Astrocyte of the cerebellum (primary cell): ENCODE data around the gene SPRED3.

Source experiments
- DNase-seq: peaks from one replicate; pipeline ENCODE4 v3.0.0-alpha.2; 2011; ENCODE audit warnings: low read depth
- H3K4me3 ChIP-seq: 2 replicates; pipeline ENCODE4 v1.5.1; 2011; ENCODE audit warnings: mild to moderate bottlenecking, low read depth, low read length, moderate library complexity
- CTCF ChIP-seq: IDR thresholded peaks from 2 replicates; pipeline ENCODE4 v1.5.1; 2012; ENCODE audit warnings: low read length, low read depth, moderate library complexity, mild to moderate bottlenecking; ENCODE audit errors: missing control alignments
- in situ Hi-C: cut with HindIII; loops from 2 replicates; pipeline ENCODE4 v1.10.0; 2017; ENCODE audit warnings: low sequenced_read_pairs

SPRED3 gene

GRCh38 chr19:38374332-38375097 lies 14.0 kb upstream of the SPRED3 start, which contains the start of gene PSMD8:
PSMD8 (plus strand) TSS chr19:38374571; CDS start chr19:38374602, 31 bp downstream.
- H3K4me3 ChIP-seq = peak within 1 kb of the TSS; percentile 94
- in situ Hi-C loops = no loop called here
- DNase-seq = peak; percentile 91
- TF ChIP-seq CTCF = peak; percentile 15

GRCh38 chr19:38375098-38375493 lies 13.4 kb upstream of the SPRED3 start:
- no peak for TF ChIP-seq CTCF
- no peak for DNase-seq
- peak overlapping the region; percentile 94 for H3K4me3 ChIP-seq
- in situ Hi-C loops = no loop called here

GRCh38 chr19:38375748-38376147 lies 12.7 kb upstream of the SPRED3 start:
- H3K4me3 ChIP-seq = peak overlapping the region; percentile 94
- TF ChIP-seq CTCF = no peak
- in situ Hi-C loops = no loop called here
- no peak for DNase-seq

- TF ChIP-seq CTCF = no peak
- H3K4me3 ChIP-seq = no peak overlapping the region
- no peak for DNase-seq
- in situ Hi-C loops = no loop called here
These were observed 11.9 kb upstream of the SPRED3 start for GRCh38 chr19:38376576-38376975.

- no peak for TF ChIP-seq CTCF
- no peak for DNase-seq
- in situ Hi-C loops = no loop called here
- no peak overlapping the region for H3K4me3 ChIP-seq
These were observed 11.4 kb upstream of the SPRED3 start for GRCh38 chr19:38377052-38377451.

GRCh38 chr19:38378866-38379265 lies 9.6 kb upstream of the SPRED3 start:
- TF ChIP-seq CTCF = no peak
- in situ Hi-C loops = no loop called here
- DNase-seq = no peak
- no peak overlapping the region for H3K4me3 ChIP-seq

GRCh38 chr19:38381138-38381537 lies 7.4 kb upstream of the SPRED3 start:
- DNase-seq = no peak
- H3K4me3 ChIP-seq = no peak overlapping the region
- in situ Hi-C loops = no loop called here
- no peak for TF ChIP-seq CTCF
